Fibroblast of upper back skin (primary cell): ENCODE measurements around the gene LRP6.
"Not testable (repeated sequence)": the region's sequence is repeated elsewhere in the genome, so short reads cannot be mapped to it uniquely, and the experiment has no call there.

Experiments
- DNase-seq: peaks from one replicate; pipeline ENCODE4 v3.0.0-alpha.2; 2013

Gene LRP6

DNA sequence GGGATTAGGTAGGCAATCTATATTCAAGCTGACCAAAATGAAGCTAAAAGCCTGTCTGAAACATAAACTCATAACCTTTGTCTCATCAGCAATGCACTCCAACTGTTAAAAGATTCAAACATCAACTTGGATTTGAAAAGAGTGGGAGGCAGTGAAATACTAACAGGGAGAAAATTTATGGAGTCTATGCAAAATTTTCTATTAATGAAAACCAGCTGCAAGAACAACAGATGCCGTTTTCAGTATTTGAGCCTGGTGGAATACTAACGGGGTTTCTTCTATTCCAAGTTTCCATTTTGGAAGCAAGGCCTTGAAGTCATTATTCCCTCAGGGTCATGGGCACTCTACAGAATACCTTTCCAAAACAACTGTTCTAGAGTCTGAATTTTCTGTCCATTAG lies 88.3 kb downstream of the LRP6 start:
- peak; percentile 57 for DNase-seq

DNA sequence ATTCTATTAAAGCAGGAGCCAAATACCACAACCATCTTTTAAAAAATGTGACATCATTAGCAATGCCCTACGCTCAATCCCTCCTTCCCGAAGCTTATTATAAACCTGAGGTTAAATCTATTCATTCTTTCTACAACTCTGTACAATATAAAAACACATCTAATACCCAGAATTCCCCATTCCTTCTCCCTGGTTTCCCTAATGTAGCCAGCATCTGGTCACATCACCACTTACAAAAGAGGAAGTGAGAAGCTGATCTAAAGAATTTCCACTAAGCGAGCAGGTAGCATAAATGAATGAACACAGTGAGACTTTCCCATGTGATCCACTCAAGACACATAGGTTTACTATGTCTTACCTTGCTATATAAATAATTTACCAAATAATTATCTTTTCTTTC lies 90.4 kb downstream of the LRP6 start:
- DNase-seq = no peak

DNA sequence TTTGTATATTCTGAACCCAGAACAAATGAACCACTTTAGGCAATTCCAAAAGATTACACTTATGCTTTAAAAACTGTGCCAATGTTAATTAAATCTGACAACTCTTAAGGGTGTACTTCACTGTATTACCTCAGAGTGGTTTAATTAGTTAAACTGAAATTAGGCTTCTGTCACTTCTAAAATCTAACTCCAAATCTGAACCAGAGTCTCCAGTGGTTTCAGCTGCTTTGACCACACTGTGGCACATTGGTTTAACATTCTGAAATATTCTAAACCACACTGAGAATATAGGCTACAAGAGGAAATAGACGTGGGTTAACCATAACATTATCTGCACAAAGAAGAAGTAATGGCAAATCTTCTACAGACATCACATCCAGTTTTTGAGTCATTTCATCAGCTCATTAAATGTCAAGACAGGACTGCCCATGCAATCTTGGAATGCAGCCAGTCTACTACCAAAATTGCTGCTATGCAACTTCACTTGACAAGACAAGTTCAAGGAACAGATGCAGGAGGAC lies 94.8 kb downstream of the LRP6 start:
- DNase-seq = peak; percentile 83

- no peak for DNase-seq
These were observed 99.0 kb downstream of the LRP6 start for GRCh38 chr12:12167847-12168246.

GRCh38 chr12:12166751-12167150 lies 100.1 kb downstream of the LRP6 start:
- no peak for DNase-seq

GRCh38 chr12:12159988-12160387 lies 106.9 kb downstream of the LRP6 start:
- DNase-seq = peak; percentile 60

DNA sequence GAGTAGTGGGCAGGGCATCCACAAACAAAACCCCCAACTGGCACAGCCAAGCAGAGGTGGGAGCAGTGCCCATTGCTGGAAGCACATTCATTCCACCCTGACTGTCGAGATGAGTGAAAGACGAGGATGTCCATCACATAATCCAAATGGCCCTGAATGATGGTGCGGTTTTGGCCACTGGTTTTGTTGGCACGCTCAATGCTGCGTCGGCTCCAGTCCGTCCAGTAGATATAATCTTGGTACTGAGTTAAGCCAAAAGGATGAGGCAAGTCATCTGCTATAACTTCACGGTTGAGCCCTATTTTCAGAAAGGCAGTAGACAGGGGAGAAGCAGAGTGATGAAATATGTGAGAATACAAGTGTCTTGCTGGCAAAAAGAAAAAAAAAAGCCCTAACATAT lies 108.0 kb downstream of the LRP6 start:
- peak; percentile 11 for DNase-seq

DNA sequence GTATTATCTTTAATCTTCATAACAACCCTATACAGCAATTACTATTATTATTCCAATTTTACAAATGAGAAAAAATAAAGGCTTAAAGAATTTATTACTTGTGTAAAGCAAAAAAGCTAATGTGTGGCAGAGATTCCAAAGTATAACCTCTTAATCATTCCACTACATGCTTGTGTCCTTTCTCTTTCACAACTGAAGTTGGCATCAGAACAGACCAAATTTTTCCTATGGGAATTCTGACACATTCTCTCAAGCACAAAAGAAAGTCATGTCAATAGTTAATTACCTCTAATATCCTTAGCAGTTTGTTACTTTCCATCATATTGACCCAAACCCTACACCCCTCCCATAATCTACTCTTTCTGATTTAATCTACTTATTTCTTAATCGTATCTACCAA lies 109.4 kb downstream of the LRP6 start:
- peak; percentile 5 for DNase-seq

GRCh38 chr12:12156828-12157227 lies 110.0 kb downstream of the LRP6 start:
- no peak for DNase-seq

- DNase-seq = no peak
These were observed 110.7 kb downstream of the LRP6 start for GRCh38 chr12:12156116-12156515.

GRCh38 chr12:12153596-12153995 lies 113.2 kb downstream of the LRP6 start:
- no peak for DNase-seq

DNA sequence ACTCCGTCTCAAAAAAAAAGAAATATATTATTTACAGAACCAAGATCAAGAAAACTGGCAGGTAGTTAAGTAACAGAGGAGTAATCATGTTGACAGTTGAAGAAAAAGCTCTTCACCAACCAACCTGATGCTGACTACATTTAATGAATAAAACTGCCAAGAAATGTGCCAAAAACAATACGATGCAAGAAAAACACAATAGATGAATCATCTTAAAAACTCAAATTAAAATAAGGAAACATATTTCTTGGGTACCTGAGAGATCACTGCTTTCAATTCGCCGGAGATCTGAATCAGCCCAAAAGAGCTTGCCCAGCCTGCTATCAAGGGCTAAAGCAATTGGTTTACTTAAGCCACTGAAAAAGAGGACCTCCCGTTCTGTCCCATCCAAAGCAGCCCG lies 119.7 kb downstream of the LRP6 start:
- no peak for DNase-seq

DNA sequence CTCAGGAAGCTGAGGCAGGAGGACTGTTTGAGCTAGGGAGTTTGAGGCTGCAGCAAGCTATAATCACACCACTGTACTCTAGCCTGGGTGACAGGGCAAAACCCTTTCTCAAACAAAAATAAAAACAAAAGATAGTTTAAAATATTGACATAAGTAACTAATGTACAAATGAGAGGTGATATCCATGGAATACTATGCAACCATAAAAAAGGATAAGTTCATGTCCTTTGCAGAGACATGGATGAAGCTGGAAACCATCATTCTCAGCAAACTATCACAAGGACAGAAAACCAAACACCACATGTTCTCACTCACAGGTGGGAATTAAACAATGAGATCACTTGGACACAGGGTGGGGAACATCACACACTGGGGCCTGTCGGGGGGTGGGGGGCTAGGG lies 122.3 kb downstream of the LRP6 start:
- not testable (repeated sequence) for DNase-seq

DNA sequence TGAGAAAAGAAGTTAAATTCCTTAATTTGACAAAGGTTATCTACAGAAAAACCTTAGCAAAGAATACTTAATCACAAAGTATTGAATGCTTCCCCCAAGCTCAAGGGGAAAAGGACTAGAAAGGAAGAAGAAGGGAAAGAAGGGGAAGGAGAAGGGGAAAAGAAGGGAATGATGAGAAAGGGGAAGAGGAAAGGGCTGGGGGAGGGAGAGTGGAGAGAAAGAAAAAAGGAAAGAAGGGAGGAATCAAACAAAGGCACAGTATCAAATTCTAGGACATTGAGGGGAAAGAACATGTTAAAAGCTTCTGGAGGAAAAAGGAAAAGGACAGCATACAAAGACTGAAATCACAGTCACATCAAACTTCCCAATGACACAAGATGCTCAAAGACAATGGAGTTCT lies 125.8 kb downstream of the LRP6 start:
- no peak for DNase-seq

DNA sequence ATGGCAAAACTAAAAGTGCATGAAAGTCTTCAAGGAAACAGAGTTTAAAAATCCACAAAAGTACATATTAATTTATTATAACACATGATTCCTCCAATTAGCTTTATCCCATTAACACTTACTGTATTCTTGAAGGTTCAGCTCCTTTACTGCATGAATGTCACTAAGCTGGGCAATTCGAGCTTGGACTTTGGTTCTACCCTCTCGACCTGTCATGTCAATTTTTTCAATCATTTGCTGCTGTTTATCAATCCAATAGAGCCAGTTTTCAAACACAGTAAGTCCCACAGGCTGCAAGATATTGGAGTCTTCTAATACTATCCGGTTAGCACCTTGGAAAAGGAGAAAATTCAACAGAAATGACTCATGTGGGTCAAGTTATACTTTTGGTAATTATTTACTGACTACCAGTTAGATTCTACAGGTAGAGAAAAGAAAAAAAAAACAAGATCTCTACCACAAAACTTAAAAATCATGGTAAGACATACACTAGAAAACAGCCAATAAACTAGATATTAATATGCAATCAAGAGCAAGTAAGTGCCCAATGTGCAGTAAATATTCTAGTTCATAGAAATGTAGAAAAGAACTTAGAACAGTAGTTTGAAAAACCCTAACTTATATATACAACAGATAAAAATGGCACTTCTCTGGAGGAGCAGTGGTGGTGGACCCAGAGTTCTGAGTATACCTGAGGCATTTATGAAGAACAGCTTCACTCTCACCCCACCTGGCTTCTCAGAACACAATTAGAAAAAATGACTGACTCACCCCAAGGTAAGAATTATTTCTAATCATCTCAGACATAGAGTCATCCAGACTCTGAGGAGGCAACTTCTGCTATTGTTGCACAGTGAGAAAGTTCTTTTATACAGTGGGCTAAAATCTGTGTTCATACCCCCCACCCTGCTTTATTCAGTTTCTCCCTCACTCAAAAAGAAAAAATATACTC lies 128.4 kb downstream of the LRP6 start:
- no peak for DNase-seq

DNA sequence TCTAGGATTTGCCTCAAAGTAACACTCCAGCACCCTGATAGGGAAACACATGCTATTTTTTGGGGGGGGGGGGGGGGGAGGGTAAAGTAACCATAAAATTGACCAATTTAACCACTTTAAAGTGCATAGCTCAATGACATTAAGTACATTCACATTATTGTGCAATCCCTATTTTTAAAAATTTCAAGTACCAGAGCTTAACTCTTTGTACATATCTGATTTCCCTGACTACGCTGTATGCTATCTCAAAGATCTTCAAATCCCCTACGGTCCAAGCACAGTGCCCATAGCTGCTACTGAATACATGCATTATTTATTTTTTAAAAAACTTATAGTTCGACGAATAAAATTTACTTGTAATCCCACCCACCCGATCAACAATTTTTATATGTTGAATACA lies 133.1 kb downstream of the LRP6 start:
- DNase-seq = no peak

GRCh38 chr12:12133259-12133658 lies 133.6 kb downstream of the LRP6 start:
- DNase-seq = no peak

DNA sequence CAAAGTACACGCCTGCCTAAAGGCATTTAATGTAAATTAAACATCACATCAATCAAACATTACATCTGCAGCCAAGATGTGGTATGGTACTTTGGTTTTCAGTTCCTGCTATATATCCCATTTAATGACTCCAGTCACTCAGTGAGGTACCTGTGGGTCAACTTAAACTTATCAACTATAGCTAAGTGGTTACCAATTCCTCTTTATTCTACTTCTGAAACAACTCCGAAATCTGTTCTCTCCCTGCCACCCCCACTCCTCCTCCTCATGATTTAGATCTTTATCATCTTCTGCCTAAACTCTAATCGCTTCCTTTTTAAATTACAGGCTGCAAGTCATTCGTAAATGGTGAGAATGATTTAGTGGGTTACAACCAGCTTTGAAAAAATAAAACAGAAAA lies 138.2 kb downstream of the LRP6 start:
- DNase-seq = no peak

DNA sequence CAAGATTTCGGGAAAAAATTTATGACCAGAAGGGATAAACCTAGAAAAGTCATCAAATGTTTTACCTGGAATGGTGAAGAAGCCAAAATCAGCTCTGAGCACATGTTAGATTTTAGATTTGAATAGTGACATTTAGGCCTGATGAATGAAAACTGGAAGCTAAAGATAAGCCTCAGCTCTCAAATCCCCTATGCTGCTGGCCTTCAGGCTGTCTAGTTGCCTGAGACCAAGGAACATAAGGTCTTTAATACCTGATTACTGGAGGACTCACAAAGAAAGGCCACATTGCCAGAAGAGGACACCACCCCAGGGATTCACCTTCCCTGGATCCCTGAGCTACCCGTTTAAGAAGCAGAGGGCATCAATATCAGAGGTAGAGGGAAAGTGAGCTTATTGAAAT lies 139.5 kb downstream of the LRP6 start:
- no peak for DNase-seq

DNA sequence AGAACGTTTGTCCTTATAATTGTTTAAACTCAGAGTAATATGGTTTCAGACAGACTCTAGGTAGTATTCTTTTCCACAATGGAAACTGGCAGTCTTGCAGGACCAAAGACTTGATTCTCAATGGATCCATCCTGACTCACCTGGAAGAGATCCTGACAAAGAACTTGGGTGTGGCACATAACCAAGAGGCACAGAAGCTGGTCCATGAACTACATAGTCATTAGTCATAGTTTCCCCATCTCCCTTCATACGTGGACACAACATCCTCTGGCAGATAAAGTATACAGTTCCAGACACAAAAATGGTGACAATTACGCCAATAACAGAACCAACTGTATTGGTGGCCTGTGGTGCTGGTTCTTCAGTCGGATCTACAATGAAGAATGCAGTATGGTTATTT lies 140.3 kb downstream of the LRP6 start:
- no peak for DNase-seq

GRCh38 chr12:12123036-12123604 lies 143.7 kb downstream of the LRP6 start:
- DNase-seq = no peak

GRCh38 chr12:12121061-12121460 lies 145.8 kb downstream of the LRP6 start:
- DNase-seq = no peak

GRCh38 chr12:12116677-12117076 lies 150.2 kb downstream of the LRP6 start:
- no peak for DNase-seq

- no peak for DNase-seq
These were observed 151.3 kb downstream of the LRP6 start for GRCh38 chr12:12115514-12115913.
